Activated naive CD8-positive, alpha-beta T cell (primary cell): ENCODE data around the gene DNAH9.

Experiments
- H3K27ac Mint-ChIP-seq: one replicate; pipeline ENCODE4 v1.8.0; 2021; ENCODE audit warnings: mixed read lengths
- H3K27me3 Mint-ChIP-seq: one replicate; pipeline ENCODE4 v1.8.0; 2021; ENCODE audit warnings: mixed read lengths
- H3K36me3 Mint-ChIP-seq: one replicate; pipeline ENCODE4 v1.8.0; 2021; ENCODE audit warnings: mixed read lengths
- H3K4me1 Mint-ChIP-seq: one replicate; pipeline ENCODE4 v1.8.0; 2021; ENCODE audit warnings: low read depth, mixed read lengths
- H3K4me3 Mint-ChIP-seq: one replicate; pipeline ENCODE4 v1.8.0; 2021; ENCODE audit warnings: mild to moderate bottlenecking, mixed read lengths
- H3K9me3 Mint-ChIP-seq: one replicate; pipeline ENCODE4 v1.8.0; 2021; ENCODE audit warnings: low read depth, mixed read lengths

The DNAH9 gene

GRCh38 chr17:11981862-11982261 is 383.6 kb downstream of the DNAH9 start:
- Mint-ChIP-seq H3K27me3 (no peaks in the 10 kb centered on the region), H3K4me3 (no peak overlapping the region), H3K27ac (no peak overlapping the region), H3K4me1 (no peaks in the 10 kb centered on the region), H3K36me3 (peaks cover 32% of the 10 kb centered on the region), H3K9me3 (no peaks in the 10 kb centered on the region)

GRCh38 chr17:11986179-11986941 is 388.1 kb downstream of the DNAH9 start:
- H3K36me3 Mint-ChIP-seq = peaks cover 37% of the 10 kb centered on the region
- no peak overlapping the region for H3K27ac Mint-ChIP-seq
- peaks cover 19% of the 10 kb centered on the region for H3K4me1 Mint-ChIP-seq
- no peaks in the 10 kb centered on the region for H3K27me3 Mint-ChIP-seq
- no peaks in the 10 kb centered on the region for H3K9me3 Mint-ChIP-seq
- H3K4me3 Mint-ChIP-seq = no peak overlapping the region

GRCh38 chr17:11986942-11987329 is 388.7 kb downstream of the DNAH9 start:
- H3K9me3 Mint-ChIP-seq = no peaks in the 10 kb centered on the region
- H3K27ac Mint-ChIP-seq = no peak overlapping the region
- H3K4me3 Mint-ChIP-seq = no peak overlapping the region
- peaks cover 19% of the 10 kb centered on the region for H3K4me1 Mint-ChIP-seq
- H3K36me3 Mint-ChIP-seq = peaks cover 36% of the 10 kb centered on the region
- no peaks in the 10 kb centered on the region for H3K27me3 Mint-ChIP-seq

GRCh38 chr17:11990363-11990983 is 392.2 kb downstream of the DNAH9 start:
- Mint-ChIP-seq H3K27ac (no peak overlapping the region), H3K36me3 (peaks cover 24% of the 10 kb centered on the region)

GRCh38 chr17:11991461-11991860 is 393.2 kb downstream of the DNAH9 start:
- Mint-ChIP-seq H3K36me3 (peaks cover 24% of the 10 kb centered on the region), H3K9me3 (no peaks in the 10 kb centered on the region), H3K4me3 (no peak overlapping the region), H3K27ac (no peak overlapping the region), H3K27me3 (no peaks in the 10 kb centered on the region), H3K4me1 (peaks cover 32% of the 10 kb centered on the region)

More at GRCh38 chr17:11990363-11990983, 392.2 kb downstream of the DNAH9 start:
- no peaks in the 10 kb centered on the region for H3K9me3 Mint-ChIP-seq
- no peaks in the 10 kb centered on the region for H3K27me3 Mint-ChIP-seq
- no peak overlapping the region for H3K4me3 Mint-ChIP-seq
- peaks cover 29% of the 10 kb centered on the region for H3K4me1 Mint-ChIP-seq

- Mint-ChIP-seq H3K4me1 (peaks cover 24% of the 10 kb centered on the region), H3K36me3 (no peaks in the 10 kb centered on the region), H3K9me3 (no peaks in the 10 kb centered on the region), H3K27me3 (no peaks in the 10 kb centered on the region), H3K4me3 (peak overlapping the region; percentile 98), H3K27ac (peak overlapping the region; percentile 94)
Observed at GRCh38 chr17:11996722-11997146, 398.5 kb downstream of the DNAH9 start.

GRCh38 chr17:11997147-11997971 is 399.1 kb downstream of the DNAH9 start, which contains the start of gene ZNF18:
Gene ZNF18 (minus strand): TSS chr17:11997475. CDS start chr17:11992829, 4,646 bp downstream.
- Mint-ChIP-seq H3K27me3 (no peaks in the 10 kb centered on the region), H3K4me1 (peaks cover 24% of the 10 kb centered on the region), H3K36me3 (no peaks in the 10 kb centered on the region), H3K27ac (peak within 1 kb of the TSS; percentile 94), H3K4me3 (peak within 1 kb of the TSS; percentile 98), H3K9me3 (no peaks in the 10 kb centered on the region)

- H3K27ac Mint-ChIP-seq = peak overlapping the region; percentile 94
- no peaks in the 10 kb centered on the region for H3K36me3 Mint-ChIP-seq
- peak overlapping the region; percentile 98 for H3K4me3 Mint-ChIP-seq
- peaks cover 24% of the 10 kb centered on the region for H3K4me1 Mint-ChIP-seq
- H3K27me3 Mint-ChIP-seq = no peaks in the 10 kb centered on the region
- H3K9me3 Mint-ChIP-seq = no peaks in the 10 kb centered on the region
Observed at GRCh38 chr17:11997972-11998233, 399.6 kb downstream of the DNAH9 start.

DNA sequence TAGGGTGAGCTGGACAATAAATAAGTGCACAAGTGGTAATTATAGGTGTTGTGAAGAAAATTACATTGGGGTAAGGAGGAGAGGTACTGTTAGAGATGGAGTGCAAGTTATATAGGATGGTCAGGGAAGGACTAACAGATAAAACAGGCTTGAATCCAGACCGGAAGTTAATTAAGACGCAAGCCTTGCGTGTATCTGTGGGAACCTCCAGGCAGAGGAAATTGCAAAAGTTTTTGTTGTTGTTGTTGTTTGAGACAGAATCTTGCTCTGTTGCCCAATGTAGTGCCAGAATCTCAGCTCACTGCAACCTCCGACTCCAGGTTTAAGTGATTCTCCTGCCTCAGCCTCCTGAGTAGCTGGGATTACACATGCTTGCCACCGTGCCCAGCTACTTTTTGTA is 401.4 kb downstream of the DNAH9 start:
- no peak overlapping the region for H3K4me3 Mint-ChIP-seq

GRCh38 chr17:12007466-12007865 is 409.2 kb downstream of the DNAH9 start:
- Mint-ChIP-seq H3K4me3 (no peak overlapping the region), H3K4me1 (no peaks in the 10 kb centered on the region), H3K9me3 (no peaks in the 10 kb centered on the region), H3K27ac (no peak overlapping the region), H3K27me3 (no peaks in the 10 kb centered on the region), H3K36me3 (no peaks in the 10 kb centered on the region)

More for the DNA sequence above, 401.4 kb downstream of the DNAH9 start:
- Mint-ChIP-seq H3K27me3 (no peaks in the 10 kb centered on the region), H3K36me3 (no peaks in the 10 kb centered on the region), H3K4me1 (peaks cover 18% of the 10 kb centered on the region), H3K9me3 (no peaks in the 10 kb centered on the region), H3K27ac (no peak overlapping the region)
